GM21737 (cell line): ENCODE results near the gene UBN1.
A peak's percentile ranks its signal among the peaks of the same experiment; 100 is the strongest.

Experiments
- ATAC-seq: cut with Tn5 transposase; IDR thresholded peaks from one replicate; pipeline ENCODE4 v1.9.1; 2021; ENCODE audit warnings: mild to moderate bottlenecking, moderate library complexity; ENCODE audit not compliant: unreplicated experiment

UBN1 gene

DNA sequence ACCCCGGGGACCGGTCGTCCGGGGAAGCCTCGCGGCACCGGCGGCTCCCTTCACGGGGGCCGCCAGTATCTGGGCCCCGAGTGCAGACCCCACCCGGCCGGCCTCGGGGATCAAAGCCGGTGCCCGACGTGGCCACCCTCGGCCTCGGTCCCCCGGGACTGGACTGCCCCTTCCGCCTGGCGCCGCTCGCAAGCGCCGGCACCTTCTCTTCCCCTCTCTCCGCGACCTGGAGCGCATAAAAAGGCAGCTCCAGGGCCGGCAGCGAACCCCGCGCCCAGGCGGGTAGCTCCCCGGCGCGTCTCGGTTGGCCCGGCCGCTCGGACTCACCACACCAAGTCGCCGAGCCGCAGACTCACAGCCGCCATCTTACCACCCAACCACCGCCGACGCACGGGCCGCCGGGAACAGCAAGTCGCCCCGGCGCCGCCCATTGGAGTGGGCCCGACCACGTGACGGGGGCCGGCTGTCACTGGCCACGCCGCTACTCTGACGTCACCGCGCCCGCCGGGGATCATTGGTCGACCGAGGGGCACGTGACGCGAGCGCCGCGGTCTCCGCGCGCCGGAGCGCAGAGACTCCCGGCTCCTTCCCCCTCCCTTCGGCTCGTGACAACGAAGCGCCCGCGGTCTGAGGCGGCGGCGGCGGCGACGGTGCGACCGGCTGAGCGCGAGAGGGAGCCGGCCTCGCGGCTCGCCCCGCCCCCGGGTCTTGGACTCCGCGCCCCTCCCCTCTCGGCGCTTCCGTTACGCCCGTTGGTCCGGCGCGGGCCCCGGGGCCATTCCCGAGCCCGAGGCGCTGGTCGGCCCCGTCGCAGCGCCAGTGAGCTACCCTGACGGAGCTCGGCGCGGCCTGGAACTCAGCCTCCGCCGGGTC, at the start of gene UBN1, which contains the start of gene GLYR1:
Gene UBN1, plus strand, starts transcription at position 581 of the 873 bp plus-strand sequence. CDS start 5,437 bp downstream, outside the sequence.
Gene GLYR1, minus strand, starts transcription at position 388 of the 873 bp plus-strand sequence. Its CDS starts 23 bp downstream, at position 365.
- peak; percentile 84 for ATAC-seq

DNA sequence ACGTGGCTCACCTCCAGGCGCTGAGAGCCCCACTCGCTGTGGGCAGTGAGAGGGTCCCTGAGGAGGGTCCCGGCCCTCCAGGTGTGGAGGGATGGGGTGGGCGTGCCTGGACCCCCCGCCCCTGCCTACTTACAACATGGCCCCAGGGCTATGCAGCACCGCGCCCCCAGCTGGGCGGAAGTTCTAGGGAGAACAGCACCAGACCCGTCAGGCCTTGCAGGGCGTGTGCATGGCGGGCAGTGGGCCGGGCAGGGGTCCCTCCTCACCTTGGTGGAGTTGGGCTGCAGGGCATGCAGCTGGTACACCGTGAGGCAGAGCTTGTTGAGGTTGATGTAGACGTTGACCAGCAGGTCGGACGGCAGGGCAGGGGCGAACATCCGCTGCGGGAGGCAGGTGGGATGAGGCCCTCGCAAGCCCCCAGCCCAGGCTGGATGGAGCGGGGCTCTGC, 49.5 kb upstream of the UBN1 start:
- ATAC-seq: no peak

DNA sequence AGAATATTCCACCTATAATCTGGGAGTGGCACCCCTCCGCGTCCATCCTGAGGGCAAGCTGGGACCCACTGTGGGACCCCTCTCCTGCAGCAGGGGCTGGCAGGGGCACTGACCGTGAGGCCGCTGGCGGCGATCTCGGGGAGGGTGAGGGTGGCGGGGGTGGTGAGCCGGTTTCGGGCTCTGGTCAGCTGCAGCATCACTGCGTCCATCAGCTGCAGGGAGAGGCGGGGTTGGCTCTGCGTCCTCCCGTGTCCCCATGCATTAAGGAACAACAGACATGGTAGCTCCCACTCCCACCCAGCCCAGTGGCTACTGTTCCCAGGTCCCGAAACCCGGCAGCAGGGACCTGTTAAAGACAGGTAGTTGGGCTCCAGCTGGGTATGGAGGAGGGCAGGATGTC, 48.8 kb upstream of the UBN1 start:
- no peak for ATAC-seq

- no peak for ATAC-seq
Observed at GRCh38 chr16:4799171-4799855, 48.0 kb upstream of the UBN1 start.

DNA sequence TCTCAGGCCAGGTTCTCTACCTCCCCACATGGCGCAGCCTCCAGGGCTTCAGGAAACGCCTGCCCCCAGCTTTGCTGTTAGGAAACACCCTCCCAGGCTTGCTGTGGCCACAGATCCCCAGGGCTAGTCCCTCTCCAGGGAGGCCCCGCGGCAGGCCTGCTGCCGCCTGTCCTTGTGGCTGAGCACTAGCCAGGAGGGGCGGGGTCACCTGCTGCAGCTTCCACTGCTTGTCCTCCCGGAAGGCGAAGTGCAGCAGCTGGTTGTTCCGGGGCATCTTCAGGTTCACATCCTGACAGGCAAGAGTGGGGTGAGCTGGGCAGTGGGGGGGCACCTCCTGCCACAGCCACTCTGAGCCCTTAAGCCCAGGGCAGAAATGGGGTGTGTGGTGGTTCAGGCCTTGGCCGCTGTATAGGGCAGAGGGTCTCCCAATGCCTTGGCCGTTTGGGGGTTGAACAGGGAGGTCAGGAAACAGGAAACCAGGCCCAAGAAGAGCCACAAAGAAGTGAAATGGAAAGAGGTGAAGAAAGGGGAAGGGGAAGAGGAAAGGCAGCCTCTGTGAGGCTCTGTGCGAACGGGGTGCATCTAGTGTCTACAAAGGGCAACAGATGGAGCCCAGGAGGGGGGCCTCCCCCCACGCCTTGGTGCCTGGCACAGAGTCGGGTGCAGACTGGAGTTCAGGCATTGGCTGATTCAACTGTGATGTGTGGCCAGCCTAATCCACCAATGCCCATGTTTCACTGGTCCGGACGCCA, 46.8 kb upstream of the UBN1 start:
- no peak for ATAC-seq

DNA sequence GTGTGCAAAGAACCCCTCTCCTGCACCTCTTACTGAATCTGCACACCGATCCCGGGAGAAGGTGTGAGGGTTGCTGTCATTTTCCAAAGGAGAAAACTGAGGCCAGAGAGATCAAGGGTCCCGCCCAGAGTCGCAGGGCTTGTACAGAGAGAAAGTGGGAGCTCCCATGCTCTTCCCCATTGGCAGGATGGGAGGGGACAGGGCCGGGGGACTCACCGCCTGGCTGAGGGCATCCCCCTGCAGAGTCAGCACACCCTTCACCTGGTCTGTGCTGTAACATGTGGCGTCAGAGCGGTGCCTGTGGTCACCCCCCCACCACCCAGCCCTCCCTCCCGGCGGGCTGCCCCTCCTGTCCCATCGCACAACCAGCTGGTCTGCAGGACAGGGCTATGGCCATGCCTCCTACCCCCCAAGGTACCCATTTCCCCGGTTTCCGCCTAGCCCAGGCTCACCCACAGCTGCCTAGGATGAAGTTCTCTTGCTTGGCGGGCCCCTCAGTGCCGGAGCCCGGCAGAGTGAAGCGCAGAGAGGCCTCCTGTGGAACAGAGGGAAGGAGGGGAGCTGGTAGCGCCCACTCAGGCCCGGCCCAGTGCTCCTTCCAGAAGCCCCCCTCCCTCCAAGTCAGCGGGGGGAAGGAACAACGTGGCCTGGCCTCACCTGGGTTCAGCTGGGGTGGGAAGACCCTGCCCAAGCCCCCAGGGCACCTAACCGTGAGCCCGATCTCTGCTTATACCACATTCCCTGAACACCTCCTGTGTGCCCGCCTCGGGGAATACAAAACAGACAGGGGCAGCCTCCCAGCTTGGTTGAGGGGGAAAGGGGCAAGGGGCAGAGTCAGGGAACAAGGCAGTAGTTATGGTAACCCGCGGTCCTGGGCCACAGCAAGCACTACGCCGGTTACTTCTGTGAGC, 46.0 kb upstream of the UBN1 start:
- ATAC-seq: no peak

- peak; percentile 46 for ATAC-seq
Observed at GRCh38 chr16:4801962-4802658, 45.2 kb upstream of the UBN1 start, which contains the start of gene ROGDI. ROGDI (minus strand) TSS chr16:4802633; CDS start chr16:4802571, 62 bp downstream.

- ATAC-seq: peak; percentile 86
Observed at GRCh38 chr16:4802659-4803287, 44.5 kb upstream of the UBN1 start.

DNA sequence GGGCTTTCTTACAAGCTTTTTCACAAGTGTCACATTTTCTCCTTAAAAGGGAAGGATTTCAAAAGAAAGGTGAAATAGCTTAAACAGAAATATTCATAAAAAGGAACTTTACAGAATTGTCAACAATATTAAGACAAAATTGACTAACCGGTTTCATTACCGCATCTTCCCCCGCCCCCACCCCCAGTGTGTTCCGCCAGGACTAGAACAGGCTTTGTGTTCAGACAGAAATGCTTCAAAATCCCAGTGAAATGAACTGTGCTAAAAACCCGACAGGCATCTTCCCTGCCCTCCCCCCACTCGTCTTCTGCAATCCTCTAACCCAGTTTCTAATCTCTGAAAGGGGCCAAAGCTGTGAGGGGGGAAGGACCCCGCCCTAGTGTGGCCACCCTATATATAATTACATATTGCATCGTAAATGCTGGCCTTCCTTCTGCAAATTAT, 43.9 kb upstream of the UBN1 start:
- ATAC-seq: no peak

DNA sequence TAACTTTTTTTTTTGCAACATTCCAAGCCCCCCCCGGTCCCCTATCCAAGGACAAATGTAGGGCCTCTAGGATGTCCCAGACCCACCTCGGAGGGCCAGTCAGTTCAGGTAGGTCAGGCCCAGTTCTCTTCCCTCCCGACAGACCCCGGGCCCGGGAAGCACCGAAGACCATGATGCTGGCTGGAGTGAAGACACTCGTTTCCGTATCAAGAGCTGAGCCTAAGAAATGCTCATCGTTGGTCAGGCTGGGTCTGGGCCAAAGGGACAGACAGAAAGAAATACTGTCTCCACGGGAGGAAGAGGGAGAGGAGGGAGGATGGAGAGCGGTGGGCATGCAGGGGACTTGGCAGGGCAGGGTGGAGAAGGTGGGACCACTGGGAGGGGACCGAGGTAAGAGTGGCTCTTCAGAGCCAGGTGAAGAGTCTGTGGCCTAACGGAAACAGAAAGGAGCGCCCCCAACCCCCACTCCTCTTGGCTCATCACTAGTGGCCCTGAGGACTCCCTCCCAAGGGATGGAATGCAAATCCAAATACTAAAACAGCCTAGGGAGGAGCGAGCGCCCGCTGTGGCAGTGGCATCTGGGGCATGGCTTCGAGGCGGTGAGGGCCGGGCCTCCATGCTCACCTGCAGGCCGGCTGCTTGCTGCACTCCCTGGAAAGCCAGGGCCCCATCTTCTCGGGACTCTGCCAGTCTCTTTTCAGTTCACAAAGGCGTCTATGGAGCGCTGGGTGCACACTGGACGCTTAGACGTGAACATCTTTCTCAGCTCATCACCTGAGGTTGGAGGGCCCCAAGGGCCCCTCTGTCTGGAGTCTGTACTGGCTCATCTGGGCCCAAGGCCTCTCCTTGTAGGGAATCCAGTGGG, 43.2 kb upstream of the UBN1 start:
- ATAC-seq: no peak

GRCh38 chr16:4805231-4805630, 42.0 kb upstream of the UBN1 start:
- ATAC-seq: no peak

GRCh38 chr16:4806280-4806679, 41.0 kb upstream of the UBN1 start:
- no peak for ATAC-seq

DNA sequence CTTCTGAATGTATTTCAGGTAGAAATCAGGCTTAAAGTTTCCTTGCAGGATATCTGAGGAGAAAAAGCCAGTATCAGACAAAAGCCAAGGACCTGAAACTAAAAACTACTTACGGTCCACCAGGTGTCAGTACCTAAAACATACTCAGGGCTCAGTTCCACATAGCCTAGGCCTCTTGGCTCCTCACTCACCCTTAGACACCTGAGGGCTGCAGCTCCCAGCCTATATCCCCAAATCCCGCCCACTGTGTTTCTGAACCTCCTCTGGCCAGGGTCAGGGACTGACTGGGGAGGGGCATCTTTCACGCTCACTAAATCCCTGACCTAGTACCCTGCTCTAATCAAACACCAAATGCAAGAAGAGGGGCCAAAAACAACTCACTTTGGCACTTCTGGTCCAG, 36.0 kb upstream of the UBN1 start:
- ATAC-seq: no peak

DNA sequence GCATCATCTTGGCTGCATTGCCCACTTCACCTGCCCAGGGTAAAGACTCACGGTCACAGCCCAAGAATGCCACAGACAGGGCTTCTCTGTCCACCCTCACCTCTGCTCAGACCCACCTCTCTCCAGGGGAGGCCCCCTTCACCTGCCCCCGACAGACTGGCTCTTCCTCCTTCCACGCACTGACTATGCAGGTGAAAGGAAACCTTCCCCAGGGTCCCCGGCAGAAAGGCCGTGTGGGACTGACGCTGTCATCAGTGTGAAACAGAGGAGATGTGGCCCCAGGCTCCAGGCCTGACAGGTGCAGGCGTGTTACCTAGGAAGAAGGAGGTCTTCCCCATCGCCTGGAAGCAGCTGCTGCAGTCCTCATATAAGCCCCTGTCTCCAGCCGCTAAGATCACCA, 35.5 kb upstream of the UBN1 start:
- no peak for ATAC-seq

GRCh38 chr16:4813251-4814003, 33.9 kb upstream of the UBN1 start:
- no peak for ATAC-seq

DNA sequence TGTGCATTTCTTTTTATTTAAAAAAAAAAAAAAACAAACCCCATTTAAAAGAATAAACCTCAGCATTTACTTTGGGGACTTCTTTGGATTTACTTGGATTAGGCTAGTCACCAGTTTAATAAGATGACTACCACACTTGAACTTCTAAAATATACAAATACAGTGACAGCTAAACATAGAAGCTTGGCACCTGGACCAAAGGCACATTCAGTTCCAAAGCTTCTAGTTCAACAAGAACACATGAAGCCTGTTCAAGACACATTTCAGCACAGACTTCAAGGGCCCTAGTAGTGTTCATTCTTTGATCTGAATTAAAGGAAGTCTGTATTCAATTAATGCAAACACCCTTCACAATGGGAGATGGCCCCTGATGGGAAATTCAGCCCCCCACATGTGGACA, 33.2 kb upstream of the UBN1 start:
- ATAC-seq: no peak

- no peak for ATAC-seq
Observed at GRCh38 chr16:4814542-4815173, 32.6 kb upstream of the UBN1 start.
